ENCODE results near the gene RNF186.

DNA sequence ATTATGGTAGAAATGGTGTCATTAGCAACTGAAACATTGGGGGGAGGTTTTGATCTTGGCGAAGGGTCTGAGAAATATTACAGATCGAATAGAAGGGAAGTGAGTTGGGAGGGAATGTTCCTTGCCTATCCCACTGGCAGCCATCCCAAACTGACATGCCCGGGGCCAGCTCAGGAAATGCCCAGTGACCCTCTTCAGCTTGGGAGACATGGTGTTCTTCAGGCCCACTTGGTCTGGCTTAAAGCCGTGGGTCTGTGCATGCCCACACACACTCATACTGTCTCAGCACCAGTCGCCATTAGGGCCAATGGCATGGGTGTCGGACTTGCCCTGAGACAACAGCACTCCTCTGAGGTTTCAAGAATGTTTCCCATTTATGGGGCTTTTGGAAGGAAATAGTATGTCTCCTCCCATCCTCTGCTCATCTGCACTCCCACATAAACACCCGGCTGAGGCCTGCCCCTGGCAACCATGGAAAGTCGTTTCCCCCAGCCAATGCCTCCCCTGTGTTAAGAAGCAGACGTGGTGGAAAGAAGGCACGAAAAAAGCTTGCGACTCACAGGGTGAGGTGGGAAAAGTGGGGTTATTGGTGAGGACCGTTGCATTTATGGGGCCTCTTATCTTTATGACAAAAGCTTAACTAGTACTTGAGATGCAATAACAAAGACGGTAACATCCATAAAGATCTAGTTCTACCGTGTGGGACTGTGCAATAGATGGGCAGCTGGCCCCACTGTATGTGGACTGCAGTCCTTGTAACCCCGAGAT, 2.0 kb downstream of the RNF186 start:
- TF ChIP-seq, protein P1, sequence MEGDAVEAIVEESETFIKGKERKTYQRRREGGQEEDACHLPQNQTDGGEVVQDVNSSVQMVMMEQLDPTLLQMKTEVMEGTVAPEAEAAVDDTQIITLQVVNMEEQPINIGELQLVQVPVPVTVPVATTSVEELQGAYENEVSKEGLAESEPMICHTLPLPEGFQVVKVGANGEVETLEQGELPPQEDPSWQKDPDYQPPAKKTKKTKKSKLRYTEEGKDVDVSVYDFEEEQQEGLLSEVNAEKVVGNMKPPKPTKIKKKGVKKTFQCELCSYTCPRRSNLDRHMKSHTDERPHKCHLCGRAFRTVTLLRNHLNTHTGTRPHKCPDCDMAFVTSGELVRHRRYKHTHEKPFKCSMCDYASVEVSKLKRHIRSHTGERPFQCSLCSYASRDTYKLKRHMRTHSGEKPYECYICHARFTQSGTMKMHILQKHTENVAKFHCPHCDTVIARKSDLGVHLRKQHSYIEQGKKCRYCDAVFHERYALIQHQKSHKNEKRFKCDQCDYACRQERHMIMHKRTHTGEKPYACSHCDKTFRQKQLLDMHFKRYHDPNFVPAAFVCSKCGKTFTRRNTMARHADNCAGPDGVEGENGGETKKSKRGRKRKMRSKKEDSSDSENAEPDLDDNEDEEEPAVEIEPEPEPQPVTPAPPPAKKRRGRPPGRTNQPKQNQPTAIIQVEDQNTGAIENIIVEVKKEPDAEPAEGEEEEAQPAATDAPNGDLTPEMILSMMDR (IDR thresholded peaks at IDR 0.05 in 4 of 5, conservative IDR thresholded peaks at IDR 0.05 in 1 of 5): no peak
- no peak for TF ChIP-seq POLR2A (IDR thresholded peaks at IDR 0.05)

Measured in gastrocnemius medialis (tissue), 4 donors.